Progenitor cell of endocrine pancreas (in vitro differentiated cells): ENCODE measurements around the gene LYAR. TPM values are rescaled to one million over a fixed set of nuclear protein-coding genes. Genes with fewer than 3 reads are reported as not detected.
"Not testable (repeated sequence)": the region's sequence is repeated elsewhere in the genome, so short reads cannot be mapped to it uniquely, and the experiment has no call there.

ENCODE experiments used
- DNase-seq: peaks from one replicate; pipeline ENCODE4 v3.0.0; 2021; ENCODE audit warnings: low spot score; ENCODE audit not compliant: unreplicated experiment
- H3K27ac Mint-ChIP-seq: 2 replicates; pipeline ENCODE4 v1.8.0; 2021; ENCODE audit warnings: mild to moderate bottlenecking, moderate library complexity, mixed read lengths
- H3K27me3 Mint-ChIP-seq: 2 replicates; pipeline ENCODE4 v1.8.0; 2021; ENCODE audit warnings: mixed read lengths
- H3K36me3 Mint-ChIP-seq: 2 replicates; pipeline ENCODE4 v1.8.0; 2022; ENCODE audit warnings: mixed read lengths; ENCODE audit not compliant: insufficient read depth
- H3K4me1 Mint-ChIP-seq: 2 replicates; pipeline ENCODE4 v1.8.0; 2021; ENCODE audit warnings: low read depth, mixed read lengths
- H3K4me3 Mint-ChIP-seq: 2 replicates; pipeline ENCODE4 v1.8.0; 2021; ENCODE audit warnings: low read depth, mild to moderate bottlenecking, moderate library complexity, mixed read lengths
- H3K9me3 Mint-ChIP-seq: 2 replicates; pipeline ENCODE4 v1.8.0; 2021; ENCODE audit warnings: low read depth, mixed read lengths
- CTCF ChIP-seq: fragments of 200-600 bp; sonication (generic); IDR thresholded peaks from one replicate; pipeline ENCODE4 v1.5.0; 2021; ENCODE audit warnings: antibody characterized with exemption, mild to moderate bottlenecking; ENCODE audit not compliant: unreplicated experiment
- total RNA-seq: library from RNA; stranded (reverse); gene quantifications from 2 replicates; pipeline ENCODE4 v1.2.1, GENCODE V29; 2021

The LYAR gene
- total RNA-seq, 1 donor from 2014 or later = 18.7 TPM

DNA sequence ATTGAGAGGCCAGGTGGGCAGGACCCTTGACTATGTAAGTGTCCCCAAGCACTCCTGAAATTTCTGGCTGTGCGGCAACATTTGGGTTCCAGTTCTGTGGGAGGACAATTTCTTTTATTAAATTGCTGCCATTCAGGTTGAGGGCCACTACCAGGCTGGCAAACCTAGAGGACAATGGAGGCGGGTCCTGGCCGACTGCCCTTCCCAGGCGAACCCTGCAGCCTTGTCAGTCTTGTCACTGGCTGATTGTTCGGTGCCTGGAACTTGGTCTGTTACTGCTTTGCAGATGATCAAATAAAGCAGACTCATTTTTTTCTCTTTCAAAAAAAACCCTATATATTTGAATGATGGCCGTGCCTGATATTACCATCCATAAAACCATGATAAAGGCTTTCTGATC lies 35.3 kb downstream of the LYAR start:
- Mint-ChIP-seq H3K9me3 (no peaks in the 10 kb centered on the region), H3K27me3 (peaks cover 3% of the 10 kb centered on the region), H3K4me3 (no peak overlapping the region), H3K4me1 (peaks cover 32% of the 10 kb centered on the region), H3K27ac (no peak overlapping the region), H3K36me3 (no peaks in the 10 kb centered on the region)
- no peak for DNase-seq
- TF ChIP-seq CTCF = no peak

DNA sequence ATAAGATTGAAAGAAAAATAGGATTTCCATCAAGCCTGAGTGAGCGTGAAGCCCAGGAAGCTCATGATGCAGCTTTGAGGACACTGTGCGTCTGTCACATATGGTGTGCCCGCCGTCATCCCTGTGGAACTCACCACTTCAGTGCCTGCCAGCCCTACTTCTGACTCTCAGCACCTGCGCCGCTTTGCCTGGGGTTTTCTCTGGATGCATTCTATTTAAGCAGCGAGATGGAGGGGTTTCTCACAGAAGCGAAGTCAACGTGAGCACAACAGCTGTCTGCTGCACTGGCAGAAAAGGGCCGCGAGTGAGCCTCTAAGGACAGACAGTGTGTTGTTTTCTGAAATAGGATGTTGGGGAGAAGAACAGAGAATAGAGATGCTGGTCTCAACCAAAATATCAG lies 35.8 kb downstream of the LYAR start:
- Mint-ChIP-seq H3K4me1 (peaks cover 29% of the 10 kb centered on the region), H3K36me3 (no peaks in the 10 kb centered on the region), H3K27ac (no peak overlapping the region), H3K9me3 (no peaks in the 10 kb centered on the region), H3K27me3 (peaks cover 3% of the 10 kb centered on the region), H3K4me3 (no peak overlapping the region)
- TF ChIP-seq CTCF = no peak
- DNase-seq = no peak

DNA sequence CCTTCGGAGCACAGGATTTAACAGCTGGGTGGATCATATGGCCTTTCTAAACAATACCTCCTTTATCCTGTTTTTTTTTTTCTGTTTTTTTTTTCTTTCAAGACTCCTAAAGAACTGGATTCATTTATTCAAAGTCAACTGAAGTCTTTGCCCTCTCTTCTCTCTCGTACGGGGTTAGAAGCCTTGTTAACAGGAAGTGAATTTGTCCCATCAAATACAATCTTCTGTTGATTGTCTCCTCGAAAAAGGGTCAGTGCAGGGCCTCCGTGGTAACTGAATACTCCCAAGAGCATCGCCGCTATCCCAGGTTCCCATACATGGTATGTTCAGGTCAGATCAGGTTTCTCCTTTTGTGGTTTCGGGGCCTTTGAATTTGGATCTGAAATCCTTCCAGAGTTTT lies 40.1 kb downstream of the LYAR start:
- TF ChIP-seq CTCF = no peak
- no peak overlapping the region for H3K27ac Mint-ChIP-seq
- H3K4me3 Mint-ChIP-seq = peak overlapping the region; percentile 57

GRCh38 chr4:4249342-4249741 lies 40.6 kb downstream of the LYAR start:
- Mint-ChIP-seq H3K4me1 (peaks cover 19% of the 10 kb centered on the region), H3K4me3 (peak overlapping the region; percentile 95), H3K27ac (peak overlapping the region; percentile 2)
- DNase-seq, H3K9me3 Mint-ChIP-seq, H3K36me3 Mint-ChIP-seq, H3K27me3 Mint-ChIP-seq: not testable (repeated sequence)

More for the DNA sequence above, 40.1 kb downstream of the LYAR start:
- DNase-seq = no peak
- H3K36me3 Mint-ChIP-seq = peaks cover 4% of the 10 kb centered on the region
- H3K27me3 Mint-ChIP-seq = peaks cover 3% of the 10 kb centered on the region
- peaks cover 22% of the 10 kb centered on the region for H3K4me1 Mint-ChIP-seq
- no peaks in the 10 kb centered on the region for H3K9me3 Mint-ChIP-seq

GRCh38 chr4:4248885-4249203 lies 41.1 kb downstream of the LYAR start:
- H3K27ac Mint-ChIP-seq = peak overlapping the region; percentile 99
- H3K36me3 Mint-ChIP-seq = peaks cover 4% of the 10 kb centered on the region
- peak overlapping the region; percentile 95 for H3K4me3 Mint-ChIP-seq
- H3K9me3 Mint-ChIP-seq = no peaks in the 10 kb centered on the region
- no peak for DNase-seq
- no peak for TF ChIP-seq CTCF
- H3K27me3 Mint-ChIP-seq = peaks cover 3% of the 10 kb centered on the region
- peaks cover 17% of the 10 kb centered on the region for H3K4me1 Mint-ChIP-seq

DNA sequence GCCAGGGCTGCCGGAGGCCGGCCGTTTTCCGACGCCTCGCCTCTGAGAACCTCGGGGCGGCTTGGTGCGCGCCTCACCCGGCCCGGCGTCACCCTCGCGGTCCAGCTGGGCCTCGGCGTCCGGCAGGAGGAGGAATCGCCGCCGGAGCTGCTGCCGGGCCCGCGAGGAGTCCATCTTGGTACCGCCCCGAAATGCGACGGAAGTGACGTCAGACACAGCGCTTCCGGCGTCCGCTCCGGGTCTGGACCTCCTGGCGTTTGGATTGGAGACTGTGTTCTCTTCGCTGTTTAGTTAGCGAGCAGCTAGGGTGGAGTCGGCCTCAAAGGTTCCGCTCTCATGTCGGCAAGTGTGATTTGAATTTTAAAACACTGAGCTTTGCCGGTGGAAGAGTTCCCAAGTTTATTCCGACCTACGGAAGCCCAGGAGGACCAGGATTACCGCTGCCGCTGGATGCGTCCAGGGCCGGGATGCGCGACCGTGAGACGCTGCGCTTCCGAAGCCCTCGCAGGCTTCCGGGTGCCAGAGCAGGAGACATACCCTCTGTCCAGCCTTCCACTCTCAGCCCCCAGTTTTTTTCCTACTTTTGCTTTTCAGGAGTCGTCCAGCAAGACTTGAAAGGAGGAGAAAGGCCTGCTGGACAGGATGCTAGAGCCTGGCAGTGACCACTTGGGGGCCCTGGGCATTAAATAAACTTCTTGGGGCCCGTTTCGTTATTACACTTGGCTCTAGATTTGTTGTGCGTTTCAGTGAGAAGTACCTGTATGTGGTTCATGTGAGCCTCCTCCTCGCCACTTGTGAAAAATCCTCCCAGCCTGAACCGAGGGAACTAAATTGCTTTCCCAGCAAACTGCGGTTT lies 41.7 kb downstream of the LYAR start, which contains the start of gene TMEM128:
TMEM128 (minus strand) TSS at position 195 of the 856 bp plus-strand sequence; CDS start at position 174, 21 bp downstream.
- peaks cover 3% of the 10 kb centered on the region for H3K27me3 Mint-ChIP-seq
- TF ChIP-seq CTCF = peak; percentile 6
- peak within 1 kb of the TSS; percentile 95 for H3K4me3 Mint-ChIP-seq
- H3K4me1 Mint-ChIP-seq = peaks cover 17% of the 10 kb centered on the region
- peak within 1 kb of the TSS; percentile 99 for H3K27ac Mint-ChIP-seq
- DNase-seq = peak; percentile 79
- H3K9me3 Mint-ChIP-seq = no peaks in the 10 kb centered on the region
- peaks cover 8% of the 10 kb centered on the region for H3K36me3 Mint-ChIP-seq
